ENCODE results near the gene TPPP2.

DNA sequence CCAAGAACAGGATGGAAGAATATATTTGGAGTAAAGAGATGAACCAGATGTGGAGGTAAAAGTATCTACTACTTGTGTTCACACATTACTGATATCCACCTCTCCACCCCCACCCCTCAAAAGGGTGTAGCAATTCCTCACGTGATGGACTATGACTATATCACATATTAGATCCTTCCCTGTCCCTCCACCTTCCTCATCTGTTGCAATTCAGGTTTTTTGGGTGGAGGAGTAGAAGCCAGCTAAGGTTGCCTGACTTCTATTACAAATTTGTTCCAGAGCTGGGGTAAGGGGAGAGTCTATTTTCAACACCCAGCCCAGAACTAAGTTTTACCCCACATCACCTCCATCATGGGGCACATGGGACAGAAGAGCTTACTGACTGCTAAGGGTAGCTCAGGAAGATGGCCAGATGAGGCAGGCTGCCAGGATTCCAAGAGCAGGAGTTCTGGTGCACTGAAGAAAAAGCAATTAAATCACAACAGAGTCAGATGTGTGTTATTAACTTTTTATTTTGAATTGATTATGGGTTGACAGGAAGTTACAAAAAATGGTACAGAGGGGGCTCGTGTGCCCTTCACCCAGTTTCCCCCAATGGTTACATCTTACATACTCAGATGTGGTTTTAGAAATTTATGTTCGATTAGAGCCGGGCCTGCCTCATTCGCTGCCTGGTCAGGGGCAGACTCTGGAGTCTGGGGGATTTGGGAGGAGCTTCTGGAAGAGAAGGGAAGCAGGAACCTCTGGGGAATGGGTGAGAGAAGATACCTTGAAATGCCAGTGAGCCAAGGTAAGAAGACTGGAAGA, 2.5 kb downstream of the TPPP2 start:
- TF ChIP-seq, protein P1, sequence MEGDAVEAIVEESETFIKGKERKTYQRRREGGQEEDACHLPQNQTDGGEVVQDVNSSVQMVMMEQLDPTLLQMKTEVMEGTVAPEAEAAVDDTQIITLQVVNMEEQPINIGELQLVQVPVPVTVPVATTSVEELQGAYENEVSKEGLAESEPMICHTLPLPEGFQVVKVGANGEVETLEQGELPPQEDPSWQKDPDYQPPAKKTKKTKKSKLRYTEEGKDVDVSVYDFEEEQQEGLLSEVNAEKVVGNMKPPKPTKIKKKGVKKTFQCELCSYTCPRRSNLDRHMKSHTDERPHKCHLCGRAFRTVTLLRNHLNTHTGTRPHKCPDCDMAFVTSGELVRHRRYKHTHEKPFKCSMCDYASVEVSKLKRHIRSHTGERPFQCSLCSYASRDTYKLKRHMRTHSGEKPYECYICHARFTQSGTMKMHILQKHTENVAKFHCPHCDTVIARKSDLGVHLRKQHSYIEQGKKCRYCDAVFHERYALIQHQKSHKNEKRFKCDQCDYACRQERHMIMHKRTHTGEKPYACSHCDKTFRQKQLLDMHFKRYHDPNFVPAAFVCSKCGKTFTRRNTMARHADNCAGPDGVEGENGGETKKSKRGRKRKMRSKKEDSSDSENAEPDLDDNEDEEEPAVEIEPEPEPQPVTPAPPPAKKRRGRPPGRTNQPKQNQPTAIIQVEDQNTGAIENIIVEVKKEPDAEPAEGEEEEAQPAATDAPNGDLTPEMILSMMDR (IDR thresholded peaks at IDR 0.05; ENCODE audit: low read depth, low read length, missing input control) = no peak
- no peak for TF ChIP-seq TAF1 (conservative IDR thresholded peaks at IDR 0.05)
- TF ChIP-seq, protein P2, sequence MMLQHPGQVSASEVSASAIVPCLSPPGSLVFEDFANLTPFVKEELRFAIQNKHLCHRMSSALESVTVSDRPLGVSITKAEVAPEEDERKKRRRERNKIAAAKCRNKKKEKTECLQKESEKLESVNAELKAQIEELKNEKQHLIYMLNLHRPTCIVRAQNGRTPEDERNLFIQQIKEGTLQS (IDR thresholded peaks at IDR 0.05) = no peak
- no peak for TF ChIP-seq EGR1 (IDR thresholded peaks at IDR 0.05; ENCODE audit: low read depth in 2 of 2)
- TF ChIP-seq, protein P3, sequence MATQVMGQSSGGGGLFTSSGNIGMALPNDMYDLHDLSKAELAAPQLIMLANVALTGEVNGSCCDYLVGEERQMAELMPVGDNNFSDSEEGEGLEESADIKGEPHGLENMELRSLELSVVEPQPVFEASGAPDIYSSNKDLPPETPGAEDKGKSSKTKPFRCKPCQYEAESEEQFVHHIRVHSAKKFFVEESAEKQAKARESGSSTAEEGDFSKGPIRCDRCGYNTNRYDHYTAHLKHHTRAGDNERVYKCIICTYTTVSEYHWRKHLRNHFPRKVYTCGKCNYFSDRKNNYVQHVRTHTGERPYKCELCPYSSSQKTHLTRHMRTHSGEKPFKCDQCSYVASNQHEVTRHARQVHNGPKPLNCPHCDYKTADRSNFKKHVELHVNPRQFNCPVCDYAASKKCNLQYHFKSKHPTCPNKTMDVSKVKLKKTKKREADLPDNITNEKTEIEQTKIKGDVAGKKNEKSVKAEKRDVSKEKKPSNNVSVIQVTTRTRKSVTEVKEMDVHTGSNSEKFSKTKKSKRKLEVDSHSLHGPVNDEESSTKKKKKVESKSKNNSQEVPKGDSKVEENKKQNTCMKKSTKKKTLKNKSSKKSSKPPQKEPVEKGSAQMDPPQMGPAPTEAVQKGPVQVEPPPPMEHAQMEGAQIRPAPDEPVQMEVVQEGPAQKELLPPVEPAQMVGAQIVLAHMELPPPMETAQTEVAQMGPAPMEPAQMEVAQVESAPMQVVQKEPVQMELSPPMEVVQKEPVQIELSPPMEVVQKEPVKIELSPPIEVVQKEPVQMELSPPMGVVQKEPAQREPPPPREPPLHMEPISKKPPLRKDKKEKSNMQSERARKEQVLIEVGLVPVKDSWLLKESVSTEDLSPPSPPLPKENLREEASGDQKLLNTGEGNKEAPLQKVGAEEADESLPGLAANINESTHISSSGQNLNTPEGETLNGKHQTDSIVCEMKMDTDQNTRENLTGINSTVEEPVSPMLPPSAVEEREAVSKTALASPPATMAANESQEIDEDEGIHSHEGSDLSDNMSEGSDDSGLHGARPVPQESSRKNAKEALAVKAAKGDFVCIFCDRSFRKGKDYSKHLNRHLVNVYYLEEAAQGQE (IDR thresholded peaks at IDR 0.05) = no peak
- no peak for TF ChIP-seq RXRA (IDR thresholded peaks at IDR 0.05)
- no peak for TF ChIP-seq GABPA (IDR thresholded peaks at IDR 0.05 in 1 of 2, conservative IDR thresholded peaks at IDR 0.05 in 1 of 2)
- no peak for TF ChIP-seq JUND (IDR thresholded peaks at IDR 0.05)
- no peak for TF ChIP-seq RAD21 (IDR thresholded peaks at IDR 0.05)
- no peak for TF ChIP-seq FOXA1 (IDR thresholded peaks at IDR 0.05)

All from liver (tissue), 3 donors.